Mesenchymal stem cell (in vitro differentiated cells and primary cell): ENCODE results near the gene RIPOR2.
"Not testable (repeated sequence)": the region's sequence is repeated elsewhere in the genome, so short reads cannot be mapped to it uniquely, and the experiment has no call there.

Experiments used
- DNase-seq: peaks from one replicate; pipeline ENCODE4 v3.0.0-alpha.2; 2013
- H2AFZ ChIP-seq: one replicate; pipeline ENCODE4 v1.6.1; 2013; ENCODE audit warnings: low read depth, mild to moderate bottlenecking, control low read depth, inconsistent platforms, low read length, moderate library complexity
- H2AK5ac ChIP-seq: 2 replicates; pipeline ENCODE4 v1.6.1; 2013; ENCODE audit warnings: low read length, moderate library complexity, mild to moderate bottlenecking, inconsistent platforms; ENCODE audit not compliant: severe bottlenecking
- H2BK120ac ChIP-seq: one replicate; pipeline ENCODE4 v1.6.1; 2013; ENCODE audit warnings: low read depth, mild to moderate bottlenecking, inconsistent platforms, low read length, moderate library complexity
- H2BK12ac ChIP-seq, 2 experiments: one replicate each; pipeline ENCODE4 v1.6.1; 2013; ENCODE audit warnings: inconsistent platforms in 2 of 2, low read length in 2 of 2, mild to moderate bottlenecking in 2 of 2, moderate library complexity in 2 of 2, control low read depth in 1 of 2
- H2BK15ac ChIP-seq: one replicate; pipeline ENCODE4 v1.6.1; 2013; ENCODE audit warnings: mild to moderate bottlenecking, low read depth, inconsistent platforms; ENCODE audit not compliant: poor library complexity, severe bottlenecking
- H2BK5ac ChIP-seq: 2 replicates; pipeline ENCODE4 v1.6.1; 2013; ENCODE audit warnings: low read depth, mild to moderate bottlenecking, low read length, control low read depth, inconsistent platforms; ENCODE audit not compliant: poor library complexity, severe bottlenecking
- H3K14ac ChIP-seq, 2 experiments: one replicate each; pipeline ENCODE4 v1.6.1; 2013; ENCODE audit warnings: inconsistent platforms in 2 of 2, low read length in 2 of 2, control low read depth in 1 of 2, mild to moderate bottlenecking in 1 of 2, moderate library complexity in 1 of 2
- H3K18ac ChIP-seq, 2 experiments: one replicate each; pipeline ENCODE4 v1.6.1; 2013; ENCODE audit warnings: inconsistent platforms in 2 of 2, low read length in 2 of 2, control low read depth in 1 of 2, low read depth in 1 of 2, mild to moderate bottlenecking in 1 of 2
- H3K23ac ChIP-seq, 2 experiments: one replicate each; pipeline ENCODE4 v1.6.1; 2013; ENCODE audit warnings: inconsistent platforms in 2 of 2, low read length in 2 of 2, mild to moderate bottlenecking in 2 of 2, moderate library complexity in 2 of 2, control low read depth in 1 of 2
- H3K27ac ChIP-seq: 2 replicates; pipeline ENCODE4 v1.5.1; 2013; ENCODE audit warnings: mild to moderate bottlenecking, moderate library complexity, low read length, control low read depth, inconsistent platforms; ENCODE audit not compliant: poor library complexity, severe bottlenecking
- H3K27me3 ChIP-seq, 2 experiments: 2 replicates each; pipeline versions ENCODE4 v1.6.1 to v1.7.0; 2013; ENCODE audit warnings: low read length in 2 of 2, mild to moderate bottlenecking in 2 of 2, moderate library complexity in 2 of 2, control low read depth in 1 of 2, inconsistent platforms in 1 of 2; ENCODE audit not compliant: control insufficient read depth in 1 of 2, insufficient read depth in 1 of 2
- H3K36me3 ChIP-seq, 2 experiments: 2 replicates each; pipeline versions ENCODE4 v1.6.1 to v1.7.0; 2013; ENCODE audit warnings: low read length in 2 of 2, control low read depth in 1 of 2, inconsistent platforms in 1 of 2, low read depth in 1 of 2, mild to moderate bottlenecking in 1 of 2; ENCODE audit not compliant: insufficient read depth in 2 of 2, control insufficient read depth in 1 of 2
- H3K4ac ChIP-seq, 2 experiments: one replicate each; pipeline ENCODE4 v1.6.1; 2013; ENCODE audit warnings: inconsistent platforms in 2 of 2, low read length in 2 of 2, mild to moderate bottlenecking in 2 of 2, moderate library complexity in 2 of 2, control low read depth in 1 of 2, low read depth in 1 of 2
- H3K4me1 ChIP-seq: 2 replicates; pipeline ENCODE4 v1.6.1; 2013; ENCODE audit warnings: low read depth, low read length, control low read depth; ENCODE audit not compliant: control insufficient read depth, insufficient read depth
- H3K4me2 ChIP-seq: 2 replicates; pipeline ENCODE4 v1.6.1; 2013; ENCODE audit warnings: low read length, mild to moderate bottlenecking, inconsistent platforms; ENCODE audit not compliant: poor library complexity, severe bottlenecking
- H3K4me3 ChIP-seq, 2 experiments: 2 replicates each; pipeline versions ENCODE4 v1.5.1 to v1.7.0; 2013; ENCODE audit warnings: low read length in 2 of 2, mild to moderate bottlenecking in 2 of 2, control low read depth in 1 of 2, low read depth in 1 of 2; ENCODE audit not compliant: insufficient read depth in 1 of 2
- H3K79me1 ChIP-seq: replicated peaks from 2 replicates; pipeline ENCODE4 v1.6.1; 2013; ENCODE audit warnings: mild to moderate bottlenecking, control low read depth, low read length, inconsistent platforms; ENCODE audit not compliant: poor library complexity, severe bottlenecking
- H3K9ac ChIP-seq: 2 replicates; pipeline ENCODE4 v1.7.0; 2013; ENCODE audit warnings: mild to moderate bottlenecking, low read length, moderate library complexity
- H3K9me3 ChIP-seq: 2 replicates; pipeline ENCODE4 v1.7.0; 2013; ENCODE audit warnings: mild to moderate bottlenecking, low read length; ENCODE audit not compliant: control insufficient read depth
- H4K8ac ChIP-seq: one replicate; pipeline ENCODE4 v1.6.1; 2013; ENCODE audit warnings: inconsistent platforms, mild to moderate bottlenecking, low read length, moderate library complexity
- H4K91ac ChIP-seq: one replicate; pipeline ENCODE4 v1.6.1; 2013; ENCODE audit warnings: mild to moderate bottlenecking, low read length, inconsistent platforms
- WGBS: methylation state at CpG from one replicate; pipeline ENCODE4 v1.1.7; 2013; ENCODE audit warnings: mixed read lengths; 5-methylcytosine and 5-hydroxymethylcytosine counted together

The RIPOR2 gene

DNA sequence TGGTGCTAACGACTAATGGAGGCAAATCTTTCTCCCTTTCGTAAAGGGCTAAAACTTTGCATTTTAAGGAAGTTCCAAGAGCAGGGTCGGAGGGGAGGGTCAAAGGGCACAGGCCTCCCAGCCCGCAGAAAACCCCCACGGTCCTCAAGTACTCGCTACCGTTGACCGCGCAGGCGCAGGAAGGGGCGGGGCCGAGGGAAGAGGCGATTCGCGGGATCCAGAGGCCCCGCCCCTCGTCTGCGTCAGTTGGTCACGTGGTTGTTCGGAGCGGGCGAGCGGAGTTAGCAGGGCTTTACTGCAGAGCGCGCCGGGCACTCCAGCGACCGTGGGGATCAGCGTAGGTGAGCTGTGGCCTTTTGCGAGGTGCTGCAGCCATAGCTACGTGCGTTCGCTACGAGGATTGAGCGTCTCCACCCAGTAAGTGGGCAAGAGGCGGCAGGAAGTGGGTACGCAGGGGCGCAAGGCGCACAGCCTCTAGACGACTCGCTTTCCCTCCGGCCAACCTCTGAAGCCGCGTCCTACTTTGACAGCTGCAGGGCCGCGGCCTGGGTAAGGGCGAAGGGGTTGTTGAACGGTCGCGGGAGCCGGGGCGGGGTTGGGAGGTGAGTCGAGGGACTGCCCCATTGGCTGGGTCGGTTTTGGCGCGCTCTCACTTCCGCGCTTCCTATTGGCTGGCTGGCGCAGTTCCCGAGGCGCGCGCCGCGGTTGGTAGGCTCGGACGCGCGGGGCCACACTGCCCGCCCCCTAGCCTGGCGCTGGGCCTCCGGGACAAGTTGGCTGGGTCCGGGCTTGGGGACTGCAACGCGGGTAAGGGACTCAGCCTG, 160.9 kb downstream of the RIPOR2 start, which contains the start of gene GMNN:
Gene GMNN, plus strand, starts transcription at position 242 of the 824 bp plus-strand sequence. CDS start 2,310 bp downstream, outside the sequence.
- under 1% methylated on average over 75 of the region's 75 CpGs for WGBS

DNA sequence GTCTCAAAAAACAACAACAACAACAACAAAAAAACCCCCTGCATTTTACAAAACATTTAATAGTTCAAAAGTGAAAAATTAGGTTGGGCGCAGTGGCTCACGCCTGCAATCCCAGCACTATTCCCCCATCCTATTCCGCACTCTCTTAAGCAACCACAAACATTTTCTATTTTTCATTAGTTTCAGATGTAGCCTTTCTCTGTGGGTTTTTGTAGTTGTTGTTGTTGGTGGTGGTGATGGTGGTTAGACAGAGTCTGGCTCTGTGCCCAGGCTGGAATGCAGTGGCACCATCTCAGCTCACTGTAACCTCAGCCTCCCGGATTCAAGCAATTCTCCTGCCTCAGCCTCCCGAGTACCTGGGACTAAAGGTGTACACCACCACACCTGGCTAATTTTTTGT, 167.4 kb downstream of the RIPOR2 start:
- 96% methylated on average over 4 of the region's 5 CpGs for WGBS
- Histone ChIP-seq H2AK5ac (no peak overlapping the region), H3K4me3 (no peak overlapping the region)

More for the DNA sequence above, 160.9 kb downstream of the RIPOR2 start, which contains the start of gene GMNN:
- Histone ChIP-seq H2BK15ac (no peak within 1 kb of the TSS), H3K9ac (peak within 1 kb of the TSS; percentile 92), H3K14ac (peak within 1 kb of the TSS in 1 of 2 experiments; percentile 99), H2AFZ (peak within 1 kb of the TSS; percentile 99), H3K27me3 (no peaks in the 10 kb centered on the region), H3K23ac (peak within 1 kb of the TSS in 1 of 2 experiments; percentile 99), H3K79me1 (no peaks in the 10 kb centered on the region), H3K4me3 (peak within 1 kb of the TSS; percentile 100), H4K91ac (peak within 1 kb of the TSS; percentile 92), H3K9me3 (no peaks in the 10 kb centered on the region), H3K27ac (peak within 1 kb of the TSS; percentile 87), H3K18ac (peak within 1 kb of the TSS; percentile 91 to 99), H2BK120ac (no peak within 1 kb of the TSS), H3K4me1 (peaks cover 6% of the 10 kb centered on the region), H3K36me3 (no peaks in the 10 kb centered on the region), H2AK5ac (no peak within 1 kb of the TSS), H2BK5ac (no peak within 1 kb of the TSS), H4K8ac (peak within 1 kb of the TSS; percentile 95), H2BK12ac (peak within 1 kb of the TSS; percentile 14 to 89), H3K4me2 (peak within 1 kb of the TSS; percentile 67), H3K4ac (peak within 1 kb of the TSS; percentile 65 to 89)
- DNase-seq, result peak; percentile 95

DNA sequence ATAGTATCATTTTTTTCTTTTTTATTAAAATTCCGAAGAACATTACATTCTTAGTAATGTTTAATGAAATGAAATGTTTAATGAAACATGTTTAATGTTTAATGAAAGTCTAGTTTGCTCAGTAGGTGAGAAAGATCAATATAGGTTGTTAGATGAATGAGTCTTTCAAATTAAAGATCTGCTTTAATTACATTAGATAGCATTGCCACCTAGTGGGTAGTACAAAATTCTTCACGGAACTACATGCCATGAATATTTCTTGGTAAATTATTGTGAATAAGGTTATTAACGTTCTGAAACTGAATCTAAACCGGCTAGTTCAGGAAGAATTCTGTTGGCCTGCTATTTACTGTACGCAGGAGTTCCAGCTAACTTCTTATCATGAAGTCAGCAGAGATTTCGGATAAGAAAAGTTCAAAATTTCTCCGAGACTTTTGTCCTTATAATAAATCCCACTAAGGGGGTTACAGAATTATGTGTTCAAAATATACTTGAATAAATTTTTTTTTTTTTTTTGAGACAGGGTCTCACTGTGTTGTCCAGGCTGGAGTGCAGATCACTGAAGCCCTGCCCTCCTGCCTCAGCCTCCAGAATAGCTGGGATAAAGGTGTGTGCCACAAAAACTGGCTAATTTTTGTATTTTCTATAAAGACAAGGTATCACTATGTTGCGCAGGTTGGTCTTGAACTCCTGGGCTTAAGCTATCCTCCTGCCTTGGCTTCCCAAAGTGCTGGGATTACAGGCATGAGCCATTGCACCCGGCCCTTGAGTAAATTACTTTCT, 168.9 kb downstream of the RIPOR2 start:
- H3K4me3 ChIP-seq, result no peak overlapping the region
- no peaks in the 10 kb centered on the region for H3K36me3 ChIP-seq
- H2BK120ac ChIP-seq, result no peak overlapping the region
- no peak overlapping the region for H2AK5ac ChIP-seq
- no peak overlapping the region for H3K23ac ChIP-seq
- no peak overlapping the region for H4K8ac ChIP-seq
- H4K91ac ChIP-seq, result no peak overlapping the region
- no peak overlapping the region for H3K27ac ChIP-seq
- H2AFZ ChIP-seq, result no peak overlapping the region
- no peaks in the 10 kb centered on the region for H3K9me3 ChIP-seq
- H3K4ac ChIP-seq, result peak overlapping the region in 1 of 2 experiments; percentile 51
- H2BK12ac ChIP-seq, result no peak overlapping the region
- 74% methylated on average over 5 of the region's 9 CpGs for WGBS
- H3K79me1 ChIP-seq, result no peaks in the 10 kb centered on the region
- H3K4me1 ChIP-seq, result no peaks in the 10 kb centered on the region
- peak overlapping the region; percentile 55 for H3K9ac ChIP-seq
- H3K4me2 ChIP-seq, result no peak overlapping the region
- no peak overlapping the region for H3K14ac ChIP-seq
- no peaks in the 10 kb centered on the region for H3K27me3 ChIP-seq
- DNase-seq, result peak; percentile 37
- H2BK15ac ChIP-seq, result no peak overlapping the region
- H3K18ac ChIP-seq, result no peak overlapping the region
- no peak overlapping the region for H2BK5ac ChIP-seq

More for the DNA sequence above, 167.4 kb downstream of the RIPOR2 start:
- Histone ChIP-seq H2BK120ac (no peak overlapping the region), H3K14ac (no peak overlapping the region), H3K18ac (no peak overlapping the region), H3K4me2 (no peak overlapping the region), H3K4ac (no peak overlapping the region), H3K27me3 (no peaks in the 10 kb centered on the region), H4K8ac (no peak overlapping the region), H3K79me1 (no peaks in the 10 kb centered on the region), H4K91ac (no peak overlapping the region), H2BK5ac (no peak overlapping the region), H3K27ac (no peak overlapping the region), H3K23ac (no peak overlapping the region), H3K4me1 (no peaks in the 10 kb centered on the region), H3K9ac (no peak overlapping the region), H2AFZ (no peak overlapping the region), H2BK15ac (no peak overlapping the region), H3K36me3 (no peaks in the 10 kb centered on the region), H2BK12ac (no peak overlapping the region), H3K9me3 (no peaks in the 10 kb centered on the region)
- no peak for DNase-seq

DNA sequence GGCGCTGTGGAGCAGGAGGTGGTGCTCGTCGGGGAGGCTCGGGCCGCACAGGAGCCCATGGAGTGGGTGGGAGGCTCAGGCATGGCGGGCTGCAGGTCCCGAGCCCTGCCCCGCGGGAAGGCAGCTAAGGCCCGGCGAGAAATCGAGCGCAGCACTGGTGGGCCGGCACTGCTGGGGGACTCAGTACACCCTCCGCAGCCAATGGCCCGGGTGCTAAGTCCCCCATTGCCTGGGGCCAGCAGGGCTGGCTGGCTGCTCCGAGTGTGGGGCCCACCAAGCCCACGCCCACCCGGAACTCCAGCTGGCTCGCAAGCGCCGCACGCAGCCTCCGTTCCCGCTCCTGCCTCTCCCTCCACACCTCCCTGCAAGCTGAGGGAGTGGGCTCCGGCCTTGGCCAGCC, 169.8 kb downstream of the RIPOR2 start:
- H4K91ac ChIP-seq, H3K27ac ChIP-seq, H3K4ac ChIP-seq, H4K8ac ChIP-seq, H3K4me1 ChIP-seq, H3K79me1 ChIP-seq, H2AK5ac ChIP-seq, H3K9me3 ChIP-seq, H2BK15ac ChIP-seq, H3K4me2 ChIP-seq, H3K9ac ChIP-seq, H3K23ac ChIP-seq, DNase-seq, H2AFZ ChIP-seq, H3K4me3 ChIP-seq, H3K36me3 ChIP-seq, H2BK120ac ChIP-seq, H3K18ac ChIP-seq, H2BK12ac ChIP-seq, H2BK5ac ChIP-seq, H3K14ac ChIP-seq, H3K27me3 ChIP-seq: not testable (repeated sequence)
- 96% methylated on average over 6 of the region's 26 CpGs for whole genome bisulfite sequencing
